Muscle layer of colon (tissue), 2 donors: ENCODE results near the gene SLC25A52.
"Not testable (repeated sequence)": the region's sequence is repeated elsewhere in the genome, so short reads cannot be mapped to it uniquely, and the experiment has no call there.

Source experiments
- H3K27ac ChIP-seq: one replicate; pipeline ENCODE4 v1.7.0; 2013; ENCODE audit warnings: low read depth, mild to moderate bottlenecking, low read length, moderate library complexity
- H3K27me3 ChIP-seq, 2 donors: one replicate each; pipeline ENCODE4 v1.7.0; 2013; ENCODE audit warnings: low read length in 2 of 2, mild to moderate bottlenecking in 2 of 2; ENCODE audit not compliant: insufficient read depth in 2 of 2, control insufficient read depth in 1 of 2
- H3K36me3 ChIP-seq: one replicate; pipeline ENCODE4 v1.7.0; 2013; ENCODE audit warnings: mild to moderate bottlenecking, low read length; ENCODE audit not compliant: insufficient read depth
- H3K4me1 ChIP-seq: one replicate; pipeline ENCODE4 v1.7.0; 2013; ENCODE audit warnings: mild to moderate bottlenecking, low read length; ENCODE audit not compliant: insufficient read depth
- H3K4me3 ChIP-seq, 2 donors: one replicate each; pipeline ENCODE4 v1.7.0; 2013; ENCODE audit warnings: low read length in 2 of 2, low read depth in 1 of 2, mild to moderate bottlenecking in 1 of 2, moderate library complexity in 1 of 2
- H3K9ac ChIP-seq: one replicate; pipeline ENCODE4 v1.7.0; 2013; ENCODE audit warnings: low read length
- H3K9me3 ChIP-seq: one replicate; pipeline ENCODE4 v1.7.0; 2013; ENCODE audit warnings: mild to moderate bottlenecking, low read length
- donor health status: abdominal sarcoma.
- donor health status: Adenocarcinoma of cecum.

SLC25A52 gene, protein sequence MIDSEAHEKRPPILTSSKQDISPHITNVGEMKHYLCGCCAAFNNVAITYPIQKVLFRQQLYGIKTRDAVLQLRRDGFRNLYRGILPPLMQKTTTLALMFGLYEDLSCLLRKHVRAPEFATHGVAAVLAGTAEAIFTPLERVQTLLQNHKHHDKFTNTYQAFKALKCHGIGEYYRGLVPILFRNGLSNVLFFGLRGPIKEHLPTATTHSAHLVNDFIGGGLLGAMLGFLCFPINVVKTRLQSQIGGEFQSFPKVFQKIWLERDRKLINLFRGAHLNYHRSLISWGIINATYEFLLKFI

DNA sequence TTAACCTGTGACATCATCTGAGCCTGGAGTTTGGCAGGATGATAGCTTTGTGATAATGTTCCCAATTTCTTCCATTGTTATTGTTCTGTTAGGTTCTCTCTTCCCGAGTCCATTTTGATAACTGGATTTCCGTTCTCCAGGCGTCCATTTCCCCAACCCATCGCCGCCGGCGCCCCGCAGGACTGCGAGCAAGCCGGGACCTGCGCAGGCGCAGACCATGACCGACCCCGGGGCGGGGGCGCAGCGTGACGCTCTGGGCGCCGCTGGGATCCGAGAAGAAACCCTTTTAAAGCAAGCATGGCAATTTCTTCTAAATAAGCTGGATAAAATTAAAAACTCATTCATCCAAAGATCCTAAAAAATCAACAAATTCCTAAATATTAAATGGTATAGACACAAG, at the start of gene SLC25A52:
SLC25A52 (minus strand) TSS at position 186 of the 400 bp plus-strand sequence. CDS start 219 bp downstream, outside the sequence.
- H3K4me1 ChIP-seq, result no peaks in the 10 kb centered on the region
- H3K27ac ChIP-seq, result no peak within 1 kb of the TSS
- H3K9me3 ChIP-seq, result no peaks in the 10 kb centered on the region
- H3K4me3 ChIP-seq, result no peak within 1 kb of the TSS
- H3K36me3 ChIP-seq, result no peaks in the 10 kb centered on the region
- no peaks in the 10 kb centered on the region for H3K27me3 ChIP-seq
- H3K9ac ChIP-seq, result no peak within 1 kb of the TSS

DNA sequence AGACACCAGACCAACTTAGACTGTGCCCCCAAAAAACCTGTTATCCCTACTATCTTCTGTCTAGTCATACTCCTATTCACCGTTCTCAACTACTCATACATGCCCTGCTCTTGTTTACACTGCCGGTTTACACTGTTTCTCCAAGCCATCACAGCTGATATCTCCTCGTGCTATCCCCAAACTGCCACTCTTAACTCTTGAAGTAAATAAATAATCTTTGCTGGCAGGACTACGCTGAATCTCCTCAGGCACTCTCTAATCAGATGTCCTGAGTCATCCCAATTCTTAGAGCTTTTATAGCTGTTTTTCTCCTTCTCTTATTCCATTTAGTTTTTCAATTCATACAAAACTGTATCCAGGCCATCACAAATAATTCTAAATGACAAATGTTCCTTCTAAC, 48.4 kb upstream of the SLC25A52 start:
- H3K4me3 ChIP-seq, H3K27me3 ChIP-seq, H3K27ac ChIP-seq, H3K9ac ChIP-seq, H3K4me1 ChIP-seq, H3K9me3 ChIP-seq, H3K36me3 ChIP-seq: not testable (repeated sequence)

DNA sequence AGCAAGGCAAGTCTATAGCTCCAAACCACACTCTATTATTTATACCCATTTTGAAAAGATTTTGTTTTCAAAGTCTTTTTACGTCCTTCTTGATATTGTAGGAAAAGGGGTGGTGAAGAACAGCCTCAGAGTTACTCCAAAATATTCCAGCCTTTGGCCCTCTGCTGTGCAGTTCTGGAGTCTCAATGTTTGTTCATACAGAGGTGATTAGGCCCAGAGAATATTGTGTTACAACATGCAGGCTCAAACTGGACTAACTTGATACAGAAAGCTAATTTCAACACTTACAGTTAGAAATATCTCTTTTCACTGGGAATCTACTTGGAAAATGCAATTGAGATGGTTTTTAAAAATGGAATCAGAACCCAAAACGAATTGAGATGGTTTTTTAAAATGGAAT, 40.4 kb upstream of the SLC25A52 start:
- no peaks in the 10 kb centered on the region for H3K9me3 ChIP-seq
- H3K27me3 ChIP-seq, result no peaks in the 10 kb centered on the region
- H3K9ac ChIP-seq, result no peak overlapping the region
- H3K36me3 ChIP-seq, result no peaks in the 10 kb centered on the region
- H3K27ac ChIP-seq, result no peak overlapping the region
- no peak overlapping the region for H3K4me3 ChIP-seq
- H3K4me1 ChIP-seq, result no peaks in the 10 kb centered on the region

DNA sequence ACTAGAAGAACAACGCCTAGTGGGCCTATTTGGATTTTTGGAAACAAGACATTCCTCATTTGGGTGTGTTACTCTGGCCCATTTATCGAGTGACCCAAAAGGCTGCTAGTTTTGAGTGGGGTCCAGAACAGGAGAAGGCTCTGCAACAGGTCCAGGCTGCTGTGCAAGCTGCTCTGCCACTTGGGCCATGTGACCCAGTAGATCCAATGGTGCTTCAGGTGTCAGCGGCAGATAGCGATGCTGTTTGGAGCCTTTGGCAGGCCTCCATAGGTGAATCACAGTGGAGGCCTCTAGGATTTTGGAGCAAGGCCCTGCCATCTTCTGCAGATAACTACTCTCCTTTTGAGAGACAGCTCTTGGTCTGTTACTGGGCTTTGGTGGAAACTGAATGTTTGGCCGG, 38.6 kb upstream of the SLC25A52 start:
- H3K27me3 ChIP-seq, H3K36me3 ChIP-seq, H3K9ac ChIP-seq, H3K9me3 ChIP-seq, H3K27ac ChIP-seq, H3K4me3 ChIP-seq, H3K4me1 ChIP-seq: not testable (repeated sequence)

DNA sequence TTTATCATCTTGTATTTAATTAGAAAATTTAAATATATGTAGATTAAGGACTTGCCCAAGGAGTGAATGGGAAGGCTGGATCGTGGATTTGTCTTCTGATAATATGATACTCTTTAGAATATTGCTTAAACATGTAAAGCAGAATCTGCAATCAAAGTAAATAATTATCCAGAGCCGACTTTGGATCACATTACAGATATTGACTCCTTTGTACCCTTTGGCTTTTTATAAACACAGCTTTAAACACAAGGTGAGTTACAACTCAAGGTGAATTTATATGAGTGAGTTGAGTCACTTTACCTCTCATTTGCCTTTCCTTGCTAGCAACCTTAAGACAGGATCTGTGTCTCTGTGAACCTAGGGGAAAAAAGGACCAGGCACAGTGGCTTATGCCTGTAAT, 37.7 kb upstream of the SLC25A52 start:
- Histone ChIP-seq H3K4me1 (no peaks in the 10 kb centered on the region), H3K27me3 (no peaks in the 10 kb centered on the region), H3K36me3 (no peaks in the 10 kb centered on the region), H3K9ac (no peak overlapping the region), H3K9me3 (no peaks in the 10 kb centered on the region), H3K4me3 (no peak overlapping the region), H3K27ac (no peak overlapping the region)

DNA sequence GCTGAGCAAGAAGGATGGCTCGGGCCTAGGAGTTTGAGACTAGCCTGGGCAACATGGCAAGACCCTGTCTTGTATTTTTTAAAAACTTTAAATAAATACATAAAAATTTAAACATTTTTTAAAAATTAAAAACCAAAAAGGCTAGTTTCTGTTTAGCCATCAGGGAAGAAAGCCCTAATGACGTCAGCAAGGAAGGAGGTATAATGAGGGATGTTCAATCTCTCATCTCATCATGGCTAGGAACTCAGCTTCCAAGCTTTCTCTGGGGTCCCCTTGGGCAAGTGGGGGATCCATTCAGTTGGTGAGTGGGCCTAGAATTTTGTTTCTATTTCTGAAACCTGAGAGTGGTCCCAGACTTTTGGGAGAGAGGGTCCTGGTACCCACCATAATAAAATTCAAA, 35.1 kb upstream of the SLC25A52 start:
- Histone ChIP-seq H3K9ac (no peak overlapping the region), H3K27me3 (no peaks in the 10 kb centered on the region), H3K4me1 (no peaks in the 10 kb centered on the region), H3K27ac (no peak overlapping the region), H3K4me3 (no peak overlapping the region), H3K9me3 (no peaks in the 10 kb centered on the region), H3K36me3 (no peaks in the 10 kb centered on the region)

DNA sequence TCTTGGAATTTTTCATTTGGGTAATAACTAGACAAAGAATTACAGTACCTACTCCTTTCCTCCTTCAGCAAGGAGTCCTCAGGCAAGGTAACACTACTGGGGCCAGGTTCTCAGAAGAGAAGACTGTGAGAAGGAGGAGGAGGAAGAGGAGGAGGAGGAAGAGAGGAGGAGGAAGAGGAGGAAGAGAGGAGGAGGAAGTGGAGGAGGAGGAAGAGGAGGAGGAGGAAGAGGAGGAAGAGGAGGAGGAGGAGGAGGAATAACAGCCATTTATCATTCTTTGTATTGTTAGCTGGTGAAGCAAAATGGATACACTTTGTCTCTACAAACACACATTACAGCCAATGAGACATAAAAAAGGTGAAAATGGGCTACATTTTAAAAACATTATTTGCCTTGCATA, 32.9 kb upstream of the SLC25A52 start:
- Histone ChIP-seq H3K36me3 (no peaks in the 10 kb centered on the region), H3K27ac (no peak overlapping the region), H3K4me1 (no peaks in the 10 kb centered on the region), H3K9ac (no peak overlapping the region), H3K9me3 (no peaks in the 10 kb centered on the region), H3K27me3 (no peaks in the 10 kb centered on the region), H3K4me3 (no peak overlapping the region)

DNA sequence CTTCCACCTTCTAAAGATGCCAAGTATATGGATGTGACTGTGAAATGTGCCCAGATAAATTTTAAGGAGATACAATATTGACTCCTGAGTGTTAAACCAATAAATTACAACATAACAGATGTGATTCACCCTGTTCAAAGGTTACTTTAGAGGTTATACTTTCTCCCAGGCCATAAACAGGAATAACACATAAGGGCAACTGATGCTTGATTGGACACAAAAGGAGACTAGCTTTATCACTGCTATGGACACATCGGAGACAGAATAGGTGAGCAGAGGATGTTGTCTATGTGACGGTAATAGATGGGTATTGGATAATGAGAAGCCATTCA, 31.9 kb upstream of the SLC25A52 start:
- no peak overlapping the region for H3K9ac ChIP-seq
- H3K36me3 ChIP-seq, result no peaks in the 10 kb centered on the region
- H3K27me3 ChIP-seq, result no peaks in the 10 kb centered on the region
- H3K27ac ChIP-seq, result no peak overlapping the region
- H3K4me1 ChIP-seq, result no peaks in the 10 kb centered on the region
- H3K4me3 ChIP-seq, result no peak overlapping the region
- no peaks in the 10 kb centered on the region for H3K9me3 ChIP-seq

DNA sequence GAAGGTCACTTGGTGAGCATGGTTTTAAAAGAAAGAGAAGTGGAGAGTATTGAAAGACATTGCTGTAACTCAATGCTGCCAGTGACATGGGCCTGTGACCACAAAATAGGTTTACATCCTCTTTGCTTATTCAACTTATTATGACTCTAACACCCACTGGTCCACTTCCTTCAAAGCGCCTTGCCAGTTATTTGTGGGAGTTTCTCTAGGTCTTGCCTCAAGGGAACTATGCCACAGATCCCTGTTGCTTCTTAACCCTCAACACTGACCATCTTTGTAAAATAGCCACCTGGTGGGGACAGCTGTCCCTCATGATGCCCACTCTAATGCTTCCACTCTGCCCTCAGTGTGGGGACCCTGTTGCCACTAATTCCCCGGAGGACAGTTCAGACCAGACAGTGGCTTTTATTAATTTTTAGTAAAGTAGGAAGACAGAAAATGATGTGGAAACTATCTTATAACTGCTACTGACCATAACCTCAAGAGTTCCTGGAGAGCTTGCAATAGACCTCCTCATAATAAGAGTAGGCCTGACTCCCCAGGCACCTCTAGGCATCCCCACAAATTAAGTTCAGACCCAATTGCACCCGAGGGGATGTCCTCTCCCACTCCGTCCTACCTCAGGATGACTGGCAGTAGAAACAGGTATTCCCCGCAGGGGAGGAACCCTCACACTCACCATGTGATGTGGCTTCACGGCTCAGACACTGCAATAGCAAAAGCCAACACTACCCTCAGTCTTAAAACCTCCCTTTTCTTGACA, 31.3 kb upstream of the SLC25A52 start:
- H3K9me3 ChIP-seq, result no peaks in the 10 kb centered on the region
- H3K9ac ChIP-seq, result no peak overlapping the region
- H3K27me3 ChIP-seq, result no peaks in the 10 kb centered on the region
- no peaks in the 10 kb centered on the region for H3K36me3 ChIP-seq
- H3K4me3 ChIP-seq, result no peak overlapping the region
- H3K27ac ChIP-seq, result no peak overlapping the region
- no peaks in the 10 kb centered on the region for H3K4me1 ChIP-seq

DNA sequence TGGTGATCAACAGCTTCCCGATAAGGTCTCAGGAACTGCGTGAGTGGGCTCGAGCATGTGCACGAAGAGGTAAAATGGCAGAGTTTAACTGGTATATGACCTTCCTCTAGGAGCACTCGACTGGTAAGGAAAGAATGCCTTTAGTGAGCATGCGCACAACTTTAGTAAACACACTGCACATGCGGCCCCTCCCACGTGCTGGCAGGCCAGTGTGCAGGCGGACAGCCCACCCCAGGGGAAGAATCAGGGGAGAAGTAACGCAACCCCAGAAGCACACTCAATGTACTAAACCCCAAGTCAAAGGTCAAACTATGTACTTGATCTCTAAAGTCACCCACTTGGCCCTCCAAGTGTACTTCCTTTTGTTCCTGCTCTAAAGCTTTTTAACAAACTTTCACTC, 28.7 kb upstream of the SLC25A52 start:
- no peaks in the 10 kb centered on the region for H3K27me3 ChIP-seq
- no peaks in the 10 kb centered on the region for H3K9me3 ChIP-seq
- H3K36me3 ChIP-seq, result no peaks in the 10 kb centered on the region
- no peak overlapping the region for H3K27ac ChIP-seq
- no peaks in the 10 kb centered on the region for H3K4me1 ChIP-seq
- H3K9ac ChIP-seq, result no peak overlapping the region
- H3K4me3 ChIP-seq, result no peak overlapping the region

DNA sequence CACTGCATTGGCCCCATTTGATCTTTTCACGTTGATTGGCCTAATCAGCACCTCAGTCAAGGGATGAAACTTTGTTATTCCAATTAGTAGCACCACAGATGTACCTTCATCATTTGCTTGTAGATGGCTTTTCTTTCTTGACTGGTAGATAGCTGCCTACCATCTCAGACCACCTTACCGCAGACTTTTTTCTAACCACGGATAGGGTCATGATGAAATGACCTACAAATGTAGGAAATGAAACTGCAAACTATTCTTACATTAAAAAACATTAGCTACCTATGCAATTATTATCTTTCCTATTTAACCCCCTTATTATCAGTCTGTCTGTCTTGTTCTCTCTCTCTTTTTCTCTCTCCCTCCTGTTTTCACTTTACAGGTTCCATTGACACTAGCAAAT, 22.4 kb upstream of the SLC25A52 start:
- Histone ChIP-seq H3K9ac (no peak overlapping the region), H3K4me1 (no peaks in the 10 kb centered on the region), H3K9me3 (peaks cover 4% of the 10 kb centered on the region), H3K27me3 (no peaks in the 10 kb centered on the region), H3K36me3 (no peaks in the 10 kb centered on the region), H3K27ac (no peak overlapping the region), H3K4me3 (no peak overlapping the region)

DNA sequence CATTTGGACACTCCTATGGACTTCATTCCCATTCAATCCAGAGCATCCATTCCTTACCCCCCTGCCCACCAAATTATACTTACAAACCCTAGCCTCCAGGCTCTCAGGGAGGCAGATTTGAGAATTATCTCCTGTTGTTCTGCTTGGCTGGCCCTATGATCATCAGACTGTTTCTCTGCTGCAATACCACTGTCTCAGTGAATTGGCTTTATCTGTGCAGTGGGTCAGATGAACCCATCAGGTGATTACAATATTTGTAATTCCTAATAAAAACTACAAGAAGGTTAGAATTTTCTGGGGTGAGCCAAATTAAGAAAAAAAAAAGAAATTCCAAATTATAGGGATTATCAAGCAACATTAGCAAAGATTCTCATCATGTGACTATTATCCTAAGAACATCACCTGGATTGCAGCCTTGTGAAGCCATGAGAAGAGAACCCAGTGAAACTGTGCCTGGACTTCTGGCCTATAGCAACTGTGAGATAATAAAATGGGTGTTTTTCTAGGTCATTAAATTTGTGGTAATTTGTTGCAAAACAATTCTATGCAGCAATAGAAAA, 17.8 kb upstream of the SLC25A52 start:
- H3K36me3 ChIP-seq, result no peaks in the 10 kb centered on the region
- no peak overlapping the region for H3K4me3 ChIP-seq
- no peaks in the 10 kb centered on the region for H3K27me3 ChIP-seq
- H3K4me1 ChIP-seq, result no peaks in the 10 kb centered on the region
- H3K9me3 ChIP-seq, result peaks cover 8% of the 10 kb centered on the region
- no peak overlapping the region for H3K9ac ChIP-seq
- no peak overlapping the region for H3K27ac ChIP-seq
